Type B pancreatic cell (in vitro differentiated cells): ENCODE results near the gene TMEM225. TPM values are rescaled to one million over a fixed set of nuclear protein-coding genes. Genes with fewer than 3 reads are reported as not detected.

Experiments used
- DNase-seq: peaks from one replicate; pipeline ENCODE4 v3.0.0; 2021; ENCODE audit warnings: mixed read lengths; ENCODE audit not compliant: unreplicated experiment; ENCODE audit errors: extremely low spot score
- H3K27ac Mint-ChIP-seq: 2 replicates; pipeline ENCODE4 v1.8.0; 2021; ENCODE audit warnings: mild to moderate bottlenecking, mixed read lengths
- H3K27me3 Mint-ChIP-seq: 2 replicates; pipeline ENCODE4 v1.8.0; 2021; ENCODE audit warnings: mixed read lengths
- H3K36me3 Mint-ChIP-seq: 2 replicates; pipeline ENCODE4 v1.8.0; 2021; ENCODE audit warnings: mixed read lengths
- H3K4me1 Mint-ChIP-seq: one replicate; pipeline ENCODE4 v1.8.0; 2021; ENCODE audit warnings: mixed read lengths; ENCODE audit not compliant: unreplicated experiment
- H3K4me3 Mint-ChIP-seq: 2 replicates; pipeline ENCODE4 v1.8.0; 2021; ENCODE audit warnings: mild to moderate bottlenecking, mixed read lengths
- H3K9me3 Mint-ChIP-seq: 2 replicates; pipeline ENCODE4 v1.8.0; 2021; ENCODE audit warnings: mixed read lengths
- CTCF ChIP-seq: fragments of 200-600 bp; sonication (generic); conservative IDR thresholded peaks from 2 replicates; pipeline ENCODE4 v1.5.0; 2021; ENCODE audit warnings: antibody characterized with exemption, mild to moderate bottlenecking
- long read RNA-seq: library from polyadenylated mRNA; unstranded; transcript quantifications from one replicate; pipeline ENCODE4 v2.0.0, GENCODE V29; 2020
- total RNA-seq: library from RNA; stranded (reverse); gene quantifications from 2 replicates; pipeline ENCODE4 v1.2.1, GENCODE V29; 2021; ENCODE audit warnings: low replicate concordance

The TMEM225 gene
- total RNA-seq: not detected in 2 replicates
- long read RNA-seq: 0 reads

DNA sequence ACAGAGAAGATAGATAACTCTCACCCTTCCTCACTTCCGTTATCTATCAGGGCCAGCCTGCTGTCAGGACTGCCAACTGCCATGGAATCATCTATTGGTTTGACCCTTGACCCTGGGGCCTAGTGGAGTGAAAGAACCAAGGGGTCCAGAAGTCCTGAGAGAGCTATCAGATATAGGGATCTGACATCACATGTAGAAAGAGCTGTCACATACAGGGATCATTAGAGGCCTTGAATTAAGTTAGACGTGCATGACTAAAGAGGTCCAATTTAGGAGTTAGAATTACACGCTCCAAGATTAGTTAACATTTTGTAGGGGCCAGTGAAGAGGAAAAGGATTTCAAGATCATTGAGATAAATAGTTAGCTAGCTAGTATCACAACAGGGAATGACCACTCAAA lies at the start of gene TMEM225:
Gene TMEM225 (minus strand): TSS at position 101 of the 400 bp plus-strand sequence. CDS start 245 bp downstream, outside the sequence.
- Mint-ChIP-seq H3K4me3 (no peak within 1 kb of the TSS), H3K36me3 (no peaks in the 10 kb centered on the region), H3K27ac (no peak within 1 kb of the TSS), H3K9me3 (no peaks in the 10 kb centered on the region), H3K4me1 (no peaks in the 10 kb centered on the region), H3K27me3 (no peaks in the 10 kb centered on the region)
- DNase-seq: no peak
- TF ChIP-seq CTCF: no peak

DNA sequence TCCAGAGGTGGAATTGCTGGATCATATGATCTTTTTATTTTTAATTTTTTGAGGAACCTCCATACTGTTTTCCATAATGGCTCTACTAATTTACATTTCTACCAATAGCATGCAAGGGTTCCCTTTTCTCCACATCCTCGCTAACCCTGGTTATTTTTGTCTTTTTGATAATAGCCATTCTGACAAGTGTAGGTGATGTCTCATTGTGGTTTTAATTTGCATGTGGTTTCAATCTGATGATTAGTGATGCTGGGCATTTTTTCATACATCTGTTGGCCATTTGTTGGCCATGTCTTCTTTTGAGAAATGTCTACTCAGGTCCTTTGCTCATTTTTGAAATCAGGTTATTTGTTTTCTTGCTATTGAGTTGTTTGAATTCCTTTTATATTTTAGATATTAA lies 38.6 kb upstream of the TMEM225 start:
- no peaks in the 10 kb centered on the region for H3K9me3 Mint-ChIP-seq
- no peak for TF ChIP-seq CTCF
- H3K4me1 Mint-ChIP-seq: no peaks in the 10 kb centered on the region
- H3K4me3 Mint-ChIP-seq: no peak overlapping the region
- H3K27ac Mint-ChIP-seq: no peak overlapping the region
- no peaks in the 10 kb centered on the region for H3K36me3 Mint-ChIP-seq
- DNase-seq: no peak
- H3K27me3 Mint-ChIP-seq: no peaks in the 10 kb centered on the region

DNA sequence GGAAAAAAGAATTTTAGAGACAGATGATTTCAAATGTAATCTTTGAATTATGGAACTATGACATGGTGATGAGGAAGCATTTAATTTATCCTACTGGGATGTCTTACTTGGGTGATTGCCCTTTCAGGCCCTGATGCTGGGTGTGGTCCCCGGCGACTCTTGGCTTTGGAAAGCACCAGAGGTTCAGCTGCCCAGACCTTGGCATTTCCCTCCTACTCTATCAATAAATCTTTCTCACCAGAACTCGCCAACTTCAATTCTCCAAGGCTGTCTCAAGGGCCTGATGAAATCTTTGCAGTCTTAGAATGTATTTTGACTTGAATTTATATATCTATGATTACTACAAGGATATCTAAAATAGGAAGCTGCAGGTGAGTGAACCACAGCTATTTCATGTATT lies 35.5 kb upstream of the TMEM225 start:
- DNase-seq: no peak
- no peaks in the 10 kb centered on the region for H3K36me3 Mint-ChIP-seq
- no peaks in the 10 kb centered on the region for H3K9me3 Mint-ChIP-seq
- no peak overlapping the region for H3K27ac Mint-ChIP-seq
- no peak overlapping the region for H3K4me3 Mint-ChIP-seq
- no peak for TF ChIP-seq CTCF
- H3K4me1 Mint-ChIP-seq: no peaks in the 10 kb centered on the region
- no peaks in the 10 kb centered on the region for H3K27me3 Mint-ChIP-seq

DNA sequence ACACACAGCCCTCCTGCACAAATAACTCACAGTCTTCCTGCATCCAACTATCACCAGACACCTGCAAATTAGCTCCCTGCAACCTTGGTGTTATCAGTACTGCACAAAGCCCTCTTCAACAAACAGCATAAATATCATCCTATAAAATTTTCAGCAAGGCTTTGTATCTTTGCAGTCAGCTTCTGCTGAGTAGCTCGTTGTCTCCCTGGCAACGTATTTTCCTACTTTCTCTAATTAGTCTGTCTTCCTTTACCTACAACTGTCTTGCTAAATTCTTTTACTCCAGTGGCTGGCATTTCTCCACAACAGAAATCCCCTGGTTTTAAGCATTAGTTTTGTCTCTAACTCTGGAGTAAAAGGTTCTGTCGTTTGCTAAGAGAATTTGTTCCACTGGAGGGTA lies 20.4 kb upstream of the TMEM225 start:
- Mint-ChIP-seq H3K9me3 (no peaks in the 10 kb centered on the region), H3K36me3 (no peaks in the 10 kb centered on the region), H3K27me3 (peaks cover 4% of the 10 kb centered on the region), H3K4me3 (no peak overlapping the region), H3K27ac (no peak overlapping the region), H3K4me1 (no peaks in the 10 kb centered on the region)
- TF ChIP-seq CTCF: no peak
- DNase-seq: no peak

GRCh38 chr11:123904932-123905331 lies 19.5 kb upstream of the TMEM225 start:
- Mint-ChIP-seq H3K4me3 (no peak overlapping the region), H3K27me3 (peaks cover 4% of the 10 kb centered on the region), H3K9me3 (no peaks in the 10 kb centered on the region), H3K27ac (no peak overlapping the region), H3K4me1 (no peaks in the 10 kb centered on the region), H3K36me3 (no peaks in the 10 kb centered on the region)
- no peak for DNase-seq
- no peak for TF ChIP-seq CTCF

GRCh38 chr11:123903932-123904331 lies 18.5 kb upstream of the TMEM225 start:
- H3K36me3 Mint-ChIP-seq: no peaks in the 10 kb centered on the region
- no peak for TF ChIP-seq CTCF
- no peaks in the 10 kb centered on the region for H3K9me3 Mint-ChIP-seq
- DNase-seq: no peak
- H3K27me3 Mint-ChIP-seq: peaks cover 4% of the 10 kb centered on the region
- H3K27ac Mint-ChIP-seq: no peak overlapping the region
- no peaks in the 10 kb centered on the region for H3K4me1 Mint-ChIP-seq
- H3K4me3 Mint-ChIP-seq: no peak overlapping the region
